A549 (cell line): ENCODE data around the gene SHANK1.

ENCODE experiments used
- CBX8 ChIP-seq: fragments of 200-600 bp; sonication (generic); IDR thresholded peaks from 2 replicates; pipeline ENCODE4 v1.6.1; 2016
- NR3C1 ChIP-seq: fragments of >200 bp; sonication (Bioruptor Twin); formaldehyde crosslinking; IDR thresholded peaks from 3 replicates; pipeline ENCODE4 v1.6.1; 2017
- TF ChIP-seq, protein P1 (sequence below): fragments of >200 bp; sonication (Bioruptor Twin); formaldehyde crosslinking; IDR thresholded peaks from 3 replicates; pipeline ENCODE4 v1.5.1; 2016
- TF ChIP-seq, protein P2 (sequence below): fragments of >200 bp; sonication (Bioruptor Twin); formaldehyde crosslinking; IDR thresholded peaks from 3 replicates; pipeline ENCODE4 v1.6.1; 2016

DNA sequence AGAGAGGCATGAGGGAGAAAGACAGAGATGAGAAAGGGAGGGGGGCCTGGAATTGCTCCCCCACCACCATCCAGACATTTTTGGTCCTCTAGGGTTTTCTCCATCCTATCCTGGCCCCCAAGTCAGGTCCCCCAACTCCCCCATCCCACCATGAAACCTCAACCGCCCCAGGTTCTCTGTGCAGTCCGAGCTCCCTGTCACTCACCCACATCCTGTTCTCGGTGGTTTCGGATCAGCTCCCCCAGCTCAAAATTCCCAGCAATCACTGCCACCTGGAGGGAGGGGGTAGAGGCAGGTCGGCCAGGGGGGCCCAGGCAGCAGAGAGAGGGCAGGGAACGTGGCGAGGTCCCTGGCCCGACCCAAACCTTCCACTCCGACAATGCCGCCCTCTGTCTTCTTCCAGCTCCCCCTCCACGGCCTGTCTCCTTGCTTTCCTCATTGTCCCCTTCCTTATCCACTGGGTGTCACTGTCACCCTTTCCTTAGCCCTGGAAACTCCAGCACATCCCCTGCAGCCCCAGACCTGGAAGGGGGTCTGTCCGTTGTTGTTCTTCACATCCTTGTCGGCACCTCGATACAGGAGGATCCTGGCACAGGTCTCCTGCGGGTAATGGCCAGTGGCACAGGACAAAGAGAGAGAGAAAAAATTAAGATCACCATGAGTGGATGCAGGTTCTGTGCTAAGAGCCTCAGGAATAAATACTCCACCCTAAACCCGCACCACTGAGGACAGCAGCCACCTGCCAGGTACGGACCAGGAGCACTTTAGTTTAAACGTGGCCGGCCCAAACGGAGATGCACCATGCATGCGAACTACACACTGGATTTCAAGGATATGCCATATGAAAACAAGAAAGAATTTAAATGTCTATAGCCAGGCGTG lies 15.4 kb downstream of the SHANK1 start:
- no peak for TF ChIP-seq NR3C1
- TF ChIP-seq, protein P1, sequence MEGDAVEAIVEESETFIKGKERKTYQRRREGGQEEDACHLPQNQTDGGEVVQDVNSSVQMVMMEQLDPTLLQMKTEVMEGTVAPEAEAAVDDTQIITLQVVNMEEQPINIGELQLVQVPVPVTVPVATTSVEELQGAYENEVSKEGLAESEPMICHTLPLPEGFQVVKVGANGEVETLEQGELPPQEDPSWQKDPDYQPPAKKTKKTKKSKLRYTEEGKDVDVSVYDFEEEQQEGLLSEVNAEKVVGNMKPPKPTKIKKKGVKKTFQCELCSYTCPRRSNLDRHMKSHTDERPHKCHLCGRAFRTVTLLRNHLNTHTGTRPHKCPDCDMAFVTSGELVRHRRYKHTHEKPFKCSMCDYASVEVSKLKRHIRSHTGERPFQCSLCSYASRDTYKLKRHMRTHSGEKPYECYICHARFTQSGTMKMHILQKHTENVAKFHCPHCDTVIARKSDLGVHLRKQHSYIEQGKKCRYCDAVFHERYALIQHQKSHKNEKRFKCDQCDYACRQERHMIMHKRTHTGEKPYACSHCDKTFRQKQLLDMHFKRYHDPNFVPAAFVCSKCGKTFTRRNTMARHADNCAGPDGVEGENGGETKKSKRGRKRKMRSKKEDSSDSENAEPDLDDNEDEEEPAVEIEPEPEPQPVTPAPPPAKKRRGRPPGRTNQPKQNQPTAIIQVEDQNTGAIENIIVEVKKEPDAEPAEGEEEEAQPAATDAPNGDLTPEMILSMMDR: peak; percentile 53
- no peak for TF ChIP-seq CBX8
- TF ChIP-seq, protein P2, sequence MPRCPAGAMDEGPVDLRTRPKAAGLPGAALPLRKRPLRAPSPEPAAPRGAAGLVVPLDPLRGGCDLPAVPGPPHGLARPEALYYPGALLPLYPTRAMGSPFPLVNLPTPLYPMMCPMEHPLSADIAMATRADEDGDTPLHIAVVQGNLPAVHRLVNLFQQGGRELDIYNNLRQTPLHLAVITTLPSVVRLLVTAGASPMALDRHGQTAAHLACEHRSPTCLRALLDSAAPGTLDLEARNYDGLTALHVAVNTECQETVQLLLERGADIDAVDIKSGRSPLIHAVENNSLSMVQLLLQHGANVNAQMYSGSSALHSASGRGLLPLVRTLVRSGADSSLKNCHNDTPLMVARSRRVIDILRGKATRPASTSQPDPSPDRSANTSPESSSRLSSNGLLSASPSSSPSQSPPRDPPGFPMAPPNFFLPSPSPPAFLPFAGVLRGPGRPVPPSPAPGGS: no peak
